ENCODE results near the gene RAD51AP1. TPM values are rescaled to one million over a fixed set of nuclear protein-coding genes. Genes with fewer than 3 reads are reported as not detected.

Gene RAD51AP1
- total and polyA plus RNA-seq, 2 donors (not counting 3 experiments of a cell fraction or from before 2014, with no cell fraction given): 9.0 to 23.1 TPM

- dilution Hi-C loops (cut with MboI; ENCODE audit: extremely low pct_ligation_motif_present, low sequenced_read_pairs) (no loop called here), intact Hi-C loops (cut with micrococcal nuclease) (no loop called here)
- Histone ChIP-seq H4K20me1 (replicated peaks; ENCODE audit: control insufficient read depth, extremely low read depth, insufficient read depth, low read length) (no peaks in the 10 kb centered on the region), H3K36me3 (ENCODE audit: control insufficient read depth in 2 of 2, extremely low read depth in 1 of 2, insufficient read depth in 2 of 2, low read length in 2 of 2) (no peaks in the 10 kb centered on the region), H3K27me3 (ENCODE audit: control insufficient read depth in 2 of 2, insufficient read depth in 2 of 2, low read length in 2 of 2) (peaks cover 4 to 7% of the 10 kb centered on the region in 2 experiments), H3K27ac (ENCODE audit: insufficient read depth, low read depth, low read length) (no peak overlapping the region), H3K79me2 (ENCODE audit: control insufficient read depth, insufficient read depth, low read length) (no peaks in the 10 kb centered on the region), H2AFZ (ENCODE audit: low read depth, low read length) (no peak overlapping the region), H3K4me1 (ENCODE audit: control insufficient read depth, extremely low read depth, insufficient read depth, low read length) (no peaks in the 10 kb centered on the region), H3K4me3 (replicated peaks in 1 of 3; ENCODE audit: insufficient read depth in 1 of 3, low read depth in 1 of 3, low read length in 3 of 3) (no peak overlapping the region), H3K9ac (replicated peaks; ENCODE audit: extremely low read depth, insufficient read depth, low read length) (no peak overlapping the region), H3K4me2 (ENCODE audit: insufficient read depth, low read length) (no peak overlapping the region), H3K9me3 (replicated peaks; ENCODE audit: control insufficient read depth, insufficient read depth, low read length) (no peaks in the 10 kb centered on the region), H3K9me1 (replicated peaks; ENCODE audit: control insufficient read depth, extremely low read depth, insufficient read depth, low read length) (no peaks in the 10 kb centered on the region)
- TF ChIP-seq EZH2 (IDR thresholded peaks at IDR 0.05; ENCODE audit: borderline replicate concordance, low read depth, low read length, severe bottlenecking) (no peak), FOS (IDR thresholded peaks at IDR 0.05; ENCODE audit: borderline replicate concordance, insufficient read depth, low read length) (no peak), POLR2AphosphoS5 (IDR thresholded peaks at IDR 0.05; ENCODE audit: insufficient read depth, low read depth, low read length) (no peak), POLR2A (IDR thresholded peaks at IDR 0.05; ENCODE audit: low read depth, low read length) (no peak), MYC (IDR thresholded peaks at IDR 0.05; ENCODE audit: low read depth, low read length) (no peak), GATA2 (IDR thresholded peaks at IDR 0.05; ENCODE audit: insufficient read depth, insufficient read length, low read depth, low read length) (no peak), CTCF (IDR thresholded peaks at IDR 0.05; ENCODE audit: extremely low read depth in 1 of 2, insufficient read depth in 1 of 2, low read depth in 1 of 2, low read length in 2 of 2) (no peak)
- ChIA-PET POLR2A (no interaction called here), CTCF (no interaction called here)
- BruUV-seq (replicated peaks): no TSS peak
- DNase-seq (ENCODE audit: low read depth, low spot score): no peak
- FAIRE-seq: no peak
These were observed 48.4 kb downstream of the RAD51AP1 start for GRCh38 chr12:4587108-4587507.

Measured in endothelial cell of umbilical vein (primary cell).